ENCODE data around the gene GPR150.

Gene GPR150

GRCh38 chr5:95620030-95620869 is at the start of gene GPR150:
Gene GPR150 (plus strand): TSS chr5:95620087. CDS start chr5:95620276, 189 bp downstream.
- DNase-seq (ENCODE audit: low read depth in 2 of 2): peak in 1 of 2 donors; percentile 27

- DNase-seq (ENCODE audit: low read depth in 2 of 2): no peak
These were observed 47.9 kb upstream of the GPR150 start for GRCh38 chr5:95572016-95572415.

- no peak for DNase-seq (ENCODE audit: low read depth in 2 of 2)
These were observed 38.3 kb upstream of the GPR150 start for GRCh38 chr5:95581576-95581975.

- no peak for DNase-seq (ENCODE audit: low read depth in 2 of 2)
These were observed 35.9 kb upstream of the GPR150 start for GRCh38 chr5:95583992-95584391.

- no peak for DNase-seq (ENCODE audit: low read depth in 2 of 2)
These were observed 29.0 kb upstream of the GPR150 start for GRCh38 chr5:95590880-95591279.

- no peak for DNase-seq (ENCODE audit: low read depth in 2 of 2)
These were observed 28.4 kb upstream of the GPR150 start for GRCh38 chr5:95591490-95591901.

GRCh38 chr5:95595289-95595931 is 24.5 kb upstream of the GPR150 start:
- DNase-seq (ENCODE audit: low read depth in 2 of 2): no peak

GRCh38 chr5:95599252-95599651 is 20.6 kb upstream of the GPR150 start:
- no peak for DNase-seq (ENCODE audit: low read depth in 2 of 2)

GRCh38 chr5:95600557-95600956 is 19.3 kb upstream of the GPR150 start:
- DNase-seq (ENCODE audit: low read depth in 2 of 2): no peak

GRCh38 chr5:95605786-95606185 is 14.1 kb upstream of the GPR150 start:
- no peak for DNase-seq (ENCODE audit: low read depth in 2 of 2)

GRCh38 chr5:95606419-95606818 is 13.5 kb upstream of the GPR150 start:
- DNase-seq (ENCODE audit: low read depth in 2 of 2): no peak

- no peak for DNase-seq (ENCODE audit: low read depth in 2 of 2)
These were observed 10.2 kb upstream of the GPR150 start for GRCh38 chr5:95609711-95610110.

- no peak for DNase-seq (ENCODE audit: low read depth in 2 of 2)
These were observed 9.3 kb upstream of the GPR150 start for GRCh38 chr5:95610546-95610945.

GRCh38 chr5:95611396-95611795 is 8.5 kb upstream of the GPR150 start:
- no peak for DNase-seq (ENCODE audit: low read depth in 2 of 2)

GRCh38 chr5:95613514-95613913 is 6.4 kb upstream of the GPR150 start:
- DNase-seq (ENCODE audit: low read depth in 2 of 2): no peak

- no peak for DNase-seq (ENCODE audit: low read depth in 2 of 2)
These were observed 4.8 kb upstream of the GPR150 start for GRCh38 chr5:95615164-95615467.

- no peak for DNase-seq (ENCODE audit: low read depth in 2 of 2)
These were observed 2.8 kb upstream of the GPR150 start for GRCh38 chr5:95617057-95617456.

GRCh38 chr5:95619096-95619495 is 791 bp upstream of the GPR150 start:
- no peak for DNase-seq (ENCODE audit: low read depth in 2 of 2)

- DNase-seq (ENCODE audit: low read depth in 2 of 2): no peak
These were observed 315 bp upstream of the GPR150 start for GRCh38 chr5:95619514-95620029.

- DNase-seq (ENCODE audit: low read depth in 2 of 2): no peak
These were observed 1.3 kb downstream of the GPR150 start for GRCh38 chr5:95620870-95621838.

GRCh38 chr5:95621839-95622629 is 2.1 kb downstream of the GPR150 start:
- DNase-seq (ENCODE audit: low read depth in 2 of 2): no peak
